ENCODE results near the gene SLC35G4.

DNA sequence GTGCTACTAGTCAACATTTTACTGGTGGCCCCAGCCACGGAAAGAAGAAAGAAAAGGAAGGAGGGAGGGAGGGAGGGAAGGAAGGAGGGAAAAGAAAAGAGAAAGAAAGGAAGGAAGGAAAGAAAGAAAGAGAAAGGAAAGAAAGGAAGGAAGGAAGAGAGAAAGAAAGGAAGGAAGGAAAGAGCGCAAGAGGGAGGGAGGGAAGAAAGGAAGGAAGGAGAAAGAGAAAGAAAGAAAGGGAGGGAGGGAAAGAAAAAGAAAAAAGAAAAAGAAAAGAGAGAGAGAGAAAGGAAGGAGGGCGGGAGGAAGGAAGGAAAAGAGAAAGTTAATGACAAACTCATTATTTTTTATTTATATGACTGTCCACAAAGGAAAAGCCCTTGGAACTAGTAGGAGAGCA, 34.9 kb upstream of the SLC35G4 start:
- TF ChIP-seq CTCF (IDR thresholded peaks at IDR 0.05; ENCODE audit: insufficient read depth, low read length) = no peak
- no peak for TF ChIP-seq REST (IDR thresholded peaks at IDR 0.05; ENCODE audit: insufficient replicate concordance, low read depth)

Measured in HL-60 (cell line).